ENCODE results near the gene RAC3. TPM values are rescaled to one million over a fixed set of nuclear protein-coding genes. Genes with fewer than 3 reads are reported as not detected.

The RAC3 gene
- 10 to 100 TPM; 13.7 to 34.1 (median 14.8) TPM for total RNA-seq

GRCh38 chr17:82031303-82031884, at the start of gene RAC3:
Gene RAC3 (plus strand): TSS chr17:82031678. CDS start chr17:82031762, 84 bp downstream.
- no peak for DNase-seq (ENCODE audit: low spot score in 2 of 2)
- no peaks in the 10 kb centered on the region for H3K36me3 ChIP-seq
- H3K27ac ChIP-seq: peak within 1 kb of the TSS; percentile 77
- peaks cover 7% of the 10 kb centered on the region for H3K27me3 ChIP-seq
- TF ChIP-seq POLR2A (IDR thresholded peaks at IDR 0.05) (no peak), CTCF (IDR thresholded peaks at IDR 0.05) (no peak), EP300 (IDR thresholded peaks at IDR 0.05) (no peak), POLR2AphosphoS5 (IDR thresholded peaks at IDR 0.05) (no peak)
- WGBS: no CpG with 5 or more reads among the region's 96 CpGs
- H3K4me1 ChIP-seq: peaks cover 37% of the 10 kb centered on the region
- H3K4me3 ChIP-seq: peak within 1 kb of the TSS; percentile 64
- no peaks in the 10 kb centered on the region for H3K9me3 ChIP-seq

- no peak for TF ChIP-seq CTCF (IDR thresholded peaks at IDR 0.05)
- no peak for TF ChIP-seq POLR2AphosphoS5 (IDR thresholded peaks at IDR 0.05)
- Histone ChIP-seq H3K36me3 (peaks cover 58% of the 10 kb centered on the region), H3K27me3 (no peaks in the 10 kb centered on the region), H3K9me3 (no peaks in the 10 kb centered on the region), H3K27ac (no peak overlapping the region), H3K4me3 (no peak overlapping the region), H3K4me1 (peaks cover 10% of the 10 kb centered on the region)
- no peak for DNase-seq (ENCODE audit: low spot score in 2 of 2)
- WGBS: 91% methylated on average over 22 of the region's 35 CpGs
Observed at GRCh38 chr17:81983011-81983638, 48.4 kb upstream of the RAC3 start.

GRCh38 chr17:81983639-81984373, 47.7 kb upstream of the RAC3 start:
- H3K36me3 ChIP-seq: peaks cover 58% of the 10 kb centered on the region

GRCh38 chr17:81984773-81985410, 46.6 kb upstream of the RAC3 start:
- no peak for DNase-seq (ENCODE audit: low spot score in 2 of 2)
- 85% methylated on average over 21 of the region's 21 CpGs for WGBS
- Histone ChIP-seq H3K27ac (no peak overlapping the region), H3K36me3 (peaks cover 54% of the 10 kb centered on the region), H3K9me3 (no peaks in the 10 kb centered on the region), H3K4me3 (no peak overlapping the region), H3K27me3 (no peaks in the 10 kb centered on the region), H3K4me1 (no peaks in the 10 kb centered on the region)
- TF ChIP-seq EP300 (IDR thresholded peaks at IDR 0.05) (no peak), POLR2A (IDR thresholded peaks at IDR 0.05) (no peak), POLR2AphosphoS5 (IDR thresholded peaks at IDR 0.05) (no peak), CTCF (IDR thresholded peaks at IDR 0.05) (no peak)

More at GRCh38 chr17:81983639-81984373, 47.7 kb upstream of the RAC3 start:
- Histone ChIP-seq H3K4me3 (no peak overlapping the region), H3K27me3 (no peaks in the 10 kb centered on the region), H3K9me3 (no peaks in the 10 kb centered on the region), H3K4me1 (peaks cover 5% of the 10 kb centered on the region), H3K27ac (no peak overlapping the region)
- TF ChIP-seq CTCF (IDR thresholded peaks at IDR 0.05) (no peak), POLR2A (IDR thresholded peaks at IDR 0.05) (no peak), POLR2AphosphoS5 (IDR thresholded peaks at IDR 0.05) (no peak), EP300 (IDR thresholded peaks at IDR 0.05) (no peak)
- DNase-seq (ENCODE audit: low spot score in 2 of 2): no peak
- 89% methylated on average over 26 of the region's 26 CpGs for WGBS

- TF ChIP-seq POLR2AphosphoS5 (IDR thresholded peaks at IDR 0.05) (no peak), POLR2A (IDR thresholded peaks at IDR 0.05) (no peak), CTCF (IDR thresholded peaks at IDR 0.05) (no peak), EP300 (IDR thresholded peaks at IDR 0.05) (no peak)
- H3K4me3 ChIP-seq: no peak overlapping the region
- H3K36me3 ChIP-seq: peaks cover 49% of the 10 kb centered on the region
- peaks cover 9% of the 10 kb centered on the region for H3K4me1 ChIP-seq
- no peak for DNase-seq (ENCODE audit: low spot score in 2 of 2)
- H3K27ac ChIP-seq: no peak overlapping the region
- no peaks in the 10 kb centered on the region for H3K9me3 ChIP-seq
- H3K27me3 ChIP-seq: no peaks in the 10 kb centered on the region
- 94% methylated on average over 22 of the region's 26 CpGs for WGBS
Observed at GRCh38 chr17:81986606-81987005, 44.9 kb upstream of the RAC3 start.
